Endothelial cell (in vitro differentiated cells): ENCODE results near the gene DUOX2. TPM values are rescaled to one million over a fixed set of nuclear protein-coding genes. Genes with fewer than 3 reads are reported as not detected.

Experiments
- DNase-seq: peaks from one replicate; pipeline ENCODE4 v3.0.0; 2021; ENCODE audit warnings: low spot score
- H3K27ac Mint-ChIP-seq: one replicate; pipeline ENCODE4 v1.8.0; 2021; ENCODE audit warnings: mixed read lengths, inconsistent platforms; ENCODE audit not compliant: unreplicated experiment
- H3K27me3 Mint-ChIP-seq: one replicate; pipeline ENCODE4 v1.8.0; 2021; ENCODE audit warnings: mild to moderate bottlenecking, moderate library complexity, mixed read lengths, inconsistent platforms; ENCODE audit not compliant: unreplicated experiment
- H3K36me3 Mint-ChIP-seq: one replicate; pipeline ENCODE4 v1.8.0; 2021; ENCODE audit warnings: mild to moderate bottlenecking, low read depth, mixed read lengths, inconsistent platforms; ENCODE audit not compliant: unreplicated experiment
- H3K4me1 Mint-ChIP-seq: one replicate; pipeline ENCODE4 v1.8.0; 2021; ENCODE audit warnings: mild to moderate bottlenecking, mixed read lengths, inconsistent platforms; ENCODE audit not compliant: unreplicated experiment
- H3K4me3 Mint-ChIP-seq: one replicate; pipeline ENCODE4 v1.8.0; 2021; ENCODE audit warnings: mild to moderate bottlenecking, mixed read lengths, inconsistent platforms; ENCODE audit not compliant: unreplicated experiment
- H3K9me3 Mint-ChIP-seq: one replicate; pipeline ENCODE4 v1.8.0; 2021; ENCODE audit warnings: mixed read lengths, inconsistent platforms; ENCODE audit not compliant: unreplicated experiment
- CTCF ChIP-seq: fragments of 200-600 bp; sonication (generic); IDR thresholded peaks from one replicate; pipeline ENCODE4 v1.5.0; 2021; ENCODE audit warnings: antibody characterized with exemption; ENCODE audit not compliant: unreplicated experiment
- long read RNA-seq: library from polyadenylated mRNA; unstranded; transcript quantifications from one replicate; pipeline ENCODE4 v2.0.0, GENCODE V29; 2020; ENCODE audit not compliant: unreplicated experiment
- total RNA-seq: library from RNA; stranded (reverse); fragmentation: NEBNext Ultra II Directional; extraction: Animal tissue kit (Norgen Biotek cat#: 25700); gene quantifications from one replicate; pipeline ENCODE4 v1.2.1, GENCODE V29; 2021; ENCODE audit not compliant: unreplicated experiment

DUOX2 gene
- total RNA-seq = 1.2 TPM
- long read RNA-seq = 0 reads

DNA sequence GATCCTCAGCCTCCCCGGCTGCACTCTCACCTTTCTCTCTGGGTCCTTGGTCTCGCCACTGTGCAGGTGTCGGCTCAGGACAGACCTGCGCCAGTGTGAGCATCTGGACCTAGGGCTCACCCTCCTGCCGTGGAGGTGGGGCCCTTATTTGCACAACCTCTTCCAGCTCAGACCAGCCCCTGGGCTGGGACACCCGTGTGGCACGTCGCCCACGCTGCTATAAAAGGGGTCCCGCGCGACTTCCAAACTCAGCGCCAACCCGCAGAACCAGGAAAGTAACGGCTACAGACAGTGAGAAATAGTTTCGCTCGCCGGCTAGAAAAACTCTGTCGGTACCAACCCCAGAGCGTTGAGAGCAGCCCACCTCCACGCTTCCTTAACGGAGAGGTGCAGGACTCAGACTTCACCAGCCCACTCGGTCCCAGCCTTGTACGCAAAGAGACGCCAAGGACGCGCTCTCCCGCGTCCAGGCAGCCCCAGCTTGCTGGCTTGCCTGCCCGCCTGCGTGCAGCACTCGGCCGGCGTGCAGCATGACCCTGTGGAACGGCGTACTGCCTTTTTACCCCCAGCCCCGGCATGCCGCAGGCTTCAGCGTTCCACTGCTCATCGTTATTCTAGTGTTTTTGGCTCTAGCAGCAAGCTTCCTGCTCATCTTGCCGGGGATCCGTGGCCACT, at the start of gene DUOX2, which contains the start of gene DUOXA2:
Gene DUOX2 (minus strand): TSS at position 97 of the 675 bp plus-strand sequence. CDS start 761 bp downstream, outside the sequence.
Gene DUOXA2 (plus strand): TSS at position 251 of the 675 bp plus-strand sequence. CDS start 280 bp downstream, at position 531.
- Mint-ChIP-seq H3K4me1 (peaks cover 24% of the 10 kb centered on the region), H3K27ac (no peak within 1 kb of the TSS), H3K36me3 (peaks cover 3% of the 10 kb centered on the region), H3K27me3 (peaks cover 55% of the 10 kb centered on the region), H3K9me3 (no peaks in the 10 kb centered on the region), H3K4me3 (no peak within 1 kb of the TSS)
- no peak for DNase-seq
- no peak for TF ChIP-seq CTCF

GRCh38 chr15:45163508-45163856, 49.5 kb upstream of the DUOX2 start:
- peaks cover 13% of the 10 kb centered on the region for H3K27me3 Mint-ChIP-seq
- H3K9me3 Mint-ChIP-seq = no peaks in the 10 kb centered on the region
- no peak for DNase-seq
- H3K4me3 Mint-ChIP-seq = no peak overlapping the region
- no peaks in the 10 kb centered on the region for H3K36me3 Mint-ChIP-seq
- no peak overlapping the region for H3K27ac Mint-ChIP-seq
- TF ChIP-seq CTCF = no peak
- peaks cover 11% of the 10 kb centered on the region for H3K4me1 Mint-ChIP-seq

- Mint-ChIP-seq H3K4me1 (peaks cover 13% of the 10 kb centered on the region), H3K27ac (no peak overlapping the region), H3K27me3 (peaks cover 15% of the 10 kb centered on the region), H3K36me3 (no peaks in the 10 kb centered on the region), H3K9me3 (no peaks in the 10 kb centered on the region), H3K4me3 (no peak overlapping the region)
- DNase-seq = peak; percentile 89
- peak; percentile 54 for TF ChIP-seq CTCF
These were observed 49.0 kb upstream of the DUOX2 start for GRCh38 chr15:45162771-45163507.

DNA sequence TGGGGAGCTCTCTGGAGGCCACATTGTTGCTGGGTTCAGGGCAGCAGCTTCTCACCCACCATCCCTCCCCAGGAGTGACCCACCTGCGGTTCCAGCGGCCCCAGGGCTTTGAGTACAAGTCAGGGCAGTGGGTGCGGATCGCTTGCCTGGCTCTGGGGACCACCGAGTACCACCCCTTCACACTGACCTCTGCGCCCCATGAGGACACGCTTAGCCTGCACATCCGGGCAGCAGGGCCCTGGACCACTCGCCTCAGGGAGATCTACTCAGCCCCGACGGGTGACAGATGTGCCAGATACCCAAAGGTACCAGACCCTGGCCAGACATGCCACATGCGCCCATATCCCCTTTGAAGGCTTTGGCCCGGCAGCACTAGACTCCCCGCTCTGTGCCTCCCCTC, 47.7 kb upstream of the DUOX2 start:
- TF ChIP-seq CTCF = no peak
- H3K27me3 Mint-ChIP-seq = peaks cover 13% of the 10 kb centered on the region
- H3K27ac Mint-ChIP-seq = peak overlapping the region; percentile 6
- no peaks in the 10 kb centered on the region for H3K36me3 Mint-ChIP-seq
- no peak for DNase-seq
- peaks cover 15% of the 10 kb centered on the region for H3K4me1 Mint-ChIP-seq
- H3K9me3 Mint-ChIP-seq = peaks cover 2% of the 10 kb centered on the region
- H3K4me3 Mint-ChIP-seq = no peak overlapping the region

GRCh38 chr15:45157974-45158373, 44.0 kb upstream of the DUOX2 start:
- H3K36me3 Mint-ChIP-seq = peaks cover 3% of the 10 kb centered on the region
- peaks cover 3% of the 10 kb centered on the region for H3K9me3 Mint-ChIP-seq
- H3K4me3 Mint-ChIP-seq = no peak overlapping the region
- no peak overlapping the region for H3K27ac Mint-ChIP-seq
- H3K4me1 Mint-ChIP-seq = peaks cover 18% of the 10 kb centered on the region
- DNase-seq = no peak
- TF ChIP-seq CTCF = no peak
- peaks cover 11% of the 10 kb centered on the region for H3K27me3 Mint-ChIP-seq
